ENCODE data around the gene HMGB2.

DNA sequence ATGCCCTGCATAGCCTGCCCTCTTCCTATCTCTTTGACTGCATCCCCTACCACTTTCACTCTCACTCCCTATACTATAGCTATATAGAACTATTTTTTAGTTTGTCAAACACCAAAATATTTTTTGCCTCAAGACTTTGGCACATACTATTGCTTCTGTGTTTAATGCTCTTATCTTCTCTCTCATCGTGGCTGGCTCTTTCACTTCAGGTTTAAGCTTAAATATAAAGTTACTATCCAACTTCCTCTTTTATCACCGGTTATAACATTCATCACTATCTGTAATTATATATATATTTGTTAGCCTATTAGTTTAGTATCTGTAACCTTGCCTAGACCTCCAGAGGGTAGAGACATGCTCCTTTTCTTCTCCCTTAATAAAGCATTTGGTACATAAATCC lies 11.5 kb upstream of the HMGB2 start:
- TF ChIP-seq POLR2A (IDR thresholded peaks at IDR 0.05; ENCODE audit: low read length) (no peak), GATA1 (IDR thresholded peaks at IDR 0.05; ENCODE audit: low read depth, low read length) (no peak)
